Mesodermal cell (in vitro differentiated cells): ENCODE data around the gene RASGRP3.

Experiments used
- H3K27ac ChIP-seq: 2 replicates; pipeline ENCODE4 v1.7.0; 2013; ENCODE audit warnings: mild to moderate bottlenecking, low read depth, low read length, moderate library complexity; ENCODE audit not compliant: severe bottlenecking
- H3K36me3 ChIP-seq: 2 replicates; pipeline ENCODE4 v1.7.1; 2013; ENCODE audit warnings: mild to moderate bottlenecking, low read length, moderate library complexity; ENCODE audit not compliant: control insufficient read depth, insufficient read depth
- H3K4me1 ChIP-seq: one replicate; pipeline ENCODE4 v1.7.1; 2013; ENCODE audit warnings: mild to moderate bottlenecking, low read length; ENCODE audit not compliant: insufficient read depth, control insufficient read depth, poor library complexity, severe bottlenecking
- H3K4me3 ChIP-seq: 2 replicates; pipeline ENCODE4 v1.7.0; 2013; ENCODE audit warnings: low read length, control low read depth, mild to moderate bottlenecking; ENCODE audit not compliant: insufficient read depth, poor library complexity, severe bottlenecking; ENCODE audit errors: extremely low read depth
- H3K9me3 ChIP-seq: 2 replicates; pipeline ENCODE4 v1.7.1; 2013; ENCODE audit warnings: mild to moderate bottlenecking, low read length, moderate library complexity; ENCODE audit not compliant: control insufficient read depth
- WGBS, 2 experiments: methylation state at CpG; one replicate each; pipeline ENCODE4 v1.1.5; 2013; ENCODE audit warnings: missing lambda C conversion rate in 2 of 2; ENCODE audit not compliant: insufficient coverage in 2 of 2; 5-methylcytosine and 5-hydroxymethylcytosine counted together

Gene RASGRP3

GRCh38 chr2:33492399-33493134 is 16.1 kb downstream of the RASGRP3 start:
- Histone ChIP-seq H3K9me3 (no peaks in the 10 kb centered on the region), H3K27ac (no peak overlapping the region), H3K4me3 (no peak overlapping the region), H3K4me1 (peaks cover 12% of the 10 kb centered on the region), H3K36me3 (no peaks in the 10 kb centered on the region)
- WGBS, 2 experiments = 93 to 96% methylated on average over 4 to 6 of the region's 6 CpGs

GRCh38 chr2:33494155-33494779 is 17.8 kb downstream of the RASGRP3 start:
- peak overlapping the region; percentile 19 for H3K27ac ChIP-seq
- H3K36me3 ChIP-seq = no peaks in the 10 kb centered on the region
- no peak overlapping the region for H3K4me3 ChIP-seq
- H3K4me1 ChIP-seq = peaks cover 12% of the 10 kb centered on the region
- no peaks in the 10 kb centered on the region for H3K9me3 ChIP-seq
- WGBS, 2 experiments = 91 to 92% methylated on average over 3 to 6 of the region's 10 CpGs

GRCh38 chr2:33494877-33495641 is 18.6 kb downstream of the RASGRP3 start:
- Histone ChIP-seq H3K36me3 (no peaks in the 10 kb centered on the region), H3K4me3 (no peak overlapping the region), H3K4me1 (peaks cover 12% of the 10 kb centered on the region), H3K27ac (no peak overlapping the region), H3K9me3 (no peaks in the 10 kb centered on the region)
- WGBS, 2 experiments = 89 to 97% methylated on average over 5 to 6 of the region's 8 CpGs

GRCh38 chr2:33495683-33496082 is 19.2 kb downstream of the RASGRP3 start:
- no peaks in the 10 kb centered on the region for H3K36me3 ChIP-seq
- no peak overlapping the region for H3K4me3 ChIP-seq
- H3K4me1 ChIP-seq = peaks cover 12% of the 10 kb centered on the region
- WGBS, 2 experiments = 100% methylated on average over 1 of the region's 2 CpGs
- no peak overlapping the region for H3K27ac ChIP-seq
- H3K9me3 ChIP-seq = no peaks in the 10 kb centered on the region

GRCh38 chr2:33496150-33496549 is 19.7 kb downstream of the RASGRP3 start:
- Histone ChIP-seq H3K9me3 (no peaks in the 10 kb centered on the region), H3K36me3 (no peaks in the 10 kb centered on the region), H3K4me3 (no peak overlapping the region), H3K27ac (no peak overlapping the region), H3K4me1 (peaks cover 12% of the 10 kb centered on the region)
- 78 to 100% methylated on average over 1 of the region's 2 CpGs for WGBS, 2 experiments

GRCh38 chr2:33496726-33497125 is 20.3 kb downstream of the RASGRP3 start:
- no peaks in the 10 kb centered on the region for H3K36me3 ChIP-seq
- H3K9me3 ChIP-seq = no peaks in the 10 kb centered on the region
- H3K27ac ChIP-seq = no peak overlapping the region
- no CpG with 5 or more reads among the region's 2 CpGs for WGBS, 2 experiments
- peaks cover 12% of the 10 kb centered on the region for H3K4me1 ChIP-seq
- H3K4me3 ChIP-seq = no peak overlapping the region

- no peak overlapping the region for H3K27ac ChIP-seq
- H3K4me3 ChIP-seq = no peak overlapping the region
- peaks cover 12% of the 10 kb centered on the region for H3K4me1 ChIP-seq
- no peaks in the 10 kb centered on the region for H3K9me3 ChIP-seq
- H3K36me3 ChIP-seq = no peaks in the 10 kb centered on the region
Measured at GRCh38 chr2:33497221-33497650, 20.8 kb downstream of the RASGRP3 start.

- Histone ChIP-seq H3K4me3 (no peak overlapping the region), H3K27ac (no peak overlapping the region), H3K4me1 (peaks cover 12% of the 10 kb centered on the region), H3K9me3 (no peaks in the 10 kb centered on the region), H3K36me3 (no peaks in the 10 kb centered on the region)
- WGBS, 2 experiments = 93 to 95% methylated on average over 3 of the region's 5 CpGs
Measured at GRCh38 chr2:33498291-33498956, 22.0 kb downstream of the RASGRP3 start.

- H3K27ac ChIP-seq = no peak overlapping the region
- H3K4me1 ChIP-seq = peaks cover 10% of the 10 kb centered on the region
- H3K36me3 ChIP-seq = no peaks in the 10 kb centered on the region
- 95 to 96% methylated on average over 5 of the region's 5 CpGs for WGBS, 2 experiments
- no peaks in the 10 kb centered on the region for H3K9me3 ChIP-seq
- H3K4me3 ChIP-seq = no peak overlapping the region
Measured at GRCh38 chr2:33500177-33500576, 23.7 kb downstream of the RASGRP3 start.

GRCh38 chr2:33502025-33502424 is 25.6 kb downstream of the RASGRP3 start:
- Histone ChIP-seq H3K9me3 (no peaks in the 10 kb centered on the region), H3K4me3 (no peak overlapping the region), H3K27ac (no peak overlapping the region), H3K4me1 (peaks cover 10% of the 10 kb centered on the region), H3K36me3 (no peaks in the 10 kb centered on the region)
- 96 to 100% methylated on average over 2 of the region's 2 CpGs for WGBS, 2 experiments
